Measurements from ENCODE around the gene OCEL1.

- no peak for TF ChIP-seq CTCF (IDR thresholded peaks at IDR 0.05)
- TF ChIP-seq ZFX (IDR thresholded peaks at IDR 0.05; ENCODE audit: borderline replicate concordance) = no peak
These were observed 36.5 kb downstream of the OCEL1 start for GRCh38 chr19:17262557-17262956.

Data from 22Rv1 (cell line).